Measurements from ENCODE around the gene MED15.
"Not testable (repeated sequence)": the region's sequence is repeated elsewhere in the genome, so short reads cannot be mapped to it uniquely, and the experiment has no call there.

MED15 gene, protein sequence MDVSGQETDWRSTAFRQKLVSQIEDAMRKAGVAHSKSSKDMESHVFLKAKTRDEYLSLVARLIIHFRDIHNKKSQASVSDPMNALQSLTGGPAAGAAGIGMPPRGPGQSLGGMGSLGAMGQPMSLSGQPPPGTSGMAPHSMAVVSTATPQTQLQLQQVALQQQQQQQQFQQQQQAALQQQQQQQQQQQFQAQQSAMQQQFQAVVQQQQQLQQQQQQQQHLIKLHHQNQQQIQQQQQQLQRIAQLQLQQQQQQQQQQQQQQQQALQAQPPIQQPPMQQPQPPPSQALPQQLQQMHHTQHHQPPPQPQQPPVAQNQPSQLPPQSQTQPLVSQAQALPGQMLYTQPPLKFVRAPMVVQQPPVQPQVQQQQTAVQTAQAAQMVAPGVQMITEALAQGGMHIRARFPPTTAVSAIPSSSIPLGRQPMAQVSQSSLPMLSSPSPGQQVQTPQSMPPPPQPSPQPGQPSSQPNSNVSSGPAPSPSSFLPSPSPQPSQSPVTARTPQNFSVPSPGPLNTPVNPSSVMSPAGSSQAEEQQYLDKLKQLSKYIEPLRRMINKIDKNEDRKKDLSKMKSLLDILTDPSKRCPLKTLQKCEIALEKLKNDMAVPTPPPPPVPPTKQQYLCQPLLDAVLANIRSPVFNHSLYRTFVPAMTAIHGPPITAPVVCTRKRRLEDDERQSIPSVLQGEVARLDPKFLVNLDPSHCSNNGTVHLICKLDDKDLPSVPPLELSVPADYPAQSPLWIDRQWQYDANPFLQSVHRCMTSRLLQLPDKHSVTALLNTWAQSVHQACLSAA

DNA sequence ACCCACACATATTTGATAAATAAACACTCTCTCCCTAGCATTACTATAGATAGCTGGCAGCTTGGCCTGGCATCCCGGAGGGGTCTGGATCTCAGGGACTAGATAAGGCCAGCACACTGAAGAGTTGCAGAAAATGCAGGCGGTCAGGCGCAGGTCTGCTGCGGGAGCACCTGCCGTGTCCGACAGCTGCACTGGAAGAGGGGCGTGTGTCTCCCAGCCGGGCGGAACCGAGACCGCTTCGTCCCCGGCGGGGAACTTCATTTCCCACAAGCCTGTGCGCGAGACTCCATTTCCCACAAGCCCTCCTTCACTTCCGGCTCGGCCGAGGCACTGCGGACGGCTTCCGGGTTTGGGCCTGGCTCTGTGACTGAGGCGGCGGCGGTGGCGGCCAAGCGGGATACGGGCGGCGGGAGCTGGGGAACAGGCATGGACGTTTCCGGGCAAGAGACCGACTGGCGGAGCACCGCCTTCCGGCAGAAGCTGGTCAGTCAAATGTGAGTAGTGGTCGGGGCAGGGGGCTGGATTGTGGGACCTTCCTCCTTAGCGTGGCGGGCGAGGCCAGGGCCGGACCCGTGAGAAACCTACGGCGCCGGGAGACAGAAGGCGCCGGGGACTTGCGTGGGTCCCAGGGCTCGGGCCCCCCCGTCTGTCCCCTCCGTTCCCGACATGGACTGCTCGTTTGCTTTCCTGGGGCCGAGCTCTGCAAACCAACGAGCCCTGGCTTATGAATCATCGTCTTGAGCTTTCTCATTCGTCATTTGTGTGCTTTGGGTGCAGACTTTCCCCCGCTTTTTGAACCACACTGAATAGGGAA, at the start of gene MED15:
TSS of gene MED15 (plus strand) at position 358 of the 814 bp plus-strand sequence. CDS start at position 427, 69 bp downstream.
- peak; percentile 81 to 97 (median 93) for DNase-seq
- intact Hi-C loops (cut with DNase I): no loop called here

DNA sequence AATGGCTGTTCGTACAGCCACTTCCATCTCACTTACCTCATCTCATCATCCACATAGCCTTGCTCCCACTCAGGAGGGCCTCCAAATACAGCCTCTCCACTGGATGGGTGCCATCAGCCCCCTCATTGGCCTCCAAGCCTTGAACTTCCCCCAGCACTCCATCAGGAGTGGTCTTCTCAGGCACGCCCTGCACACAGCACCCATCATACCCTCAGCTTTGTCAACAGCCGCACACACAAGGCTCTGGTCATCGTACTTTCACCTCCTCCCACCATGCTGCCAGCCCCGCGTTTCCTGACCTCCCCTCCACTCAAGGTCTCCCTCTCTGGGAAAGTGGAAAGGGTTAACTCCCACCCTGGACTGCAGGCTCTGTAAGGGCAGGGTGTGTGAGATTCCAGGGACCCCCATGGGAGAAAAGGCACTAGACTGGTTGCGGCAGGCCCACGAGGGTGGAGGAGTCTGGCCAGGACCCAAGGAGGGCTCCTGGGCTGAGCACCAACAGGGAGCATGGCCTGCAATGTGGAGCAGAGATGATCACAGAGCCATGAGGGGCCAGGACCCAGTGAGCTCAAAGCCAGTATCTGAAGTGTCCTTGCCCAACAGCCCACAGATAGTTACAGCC, 48.8 kb upstream of the MED15 start:
- intact Hi-C loops (cut with DNase I): no loop called here
- DNase-seq: no peak

DNA sequence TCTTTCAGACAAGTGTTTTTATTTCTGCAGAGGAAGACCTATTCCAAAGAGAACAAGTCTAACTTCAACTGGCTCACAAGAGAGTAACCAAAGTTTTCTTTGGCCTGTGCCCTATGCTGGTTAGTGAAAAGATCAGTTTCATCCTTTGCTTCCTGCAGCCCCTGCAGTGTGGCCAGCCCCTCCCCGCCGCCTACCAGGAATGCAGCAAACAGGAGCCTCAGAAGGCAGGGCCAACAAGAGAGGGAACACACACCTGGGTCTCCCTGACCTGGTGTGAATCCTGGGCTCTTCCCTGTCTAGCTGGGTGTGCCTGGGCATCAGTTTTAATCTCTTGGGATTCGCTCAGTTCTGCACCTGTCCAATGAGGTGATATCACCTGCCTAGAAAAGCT, 48.3 kb upstream of the MED15 start:
- DNase-seq: no peak
- intact Hi-C loops (cut with DNase I): no loop called here

DNA sequence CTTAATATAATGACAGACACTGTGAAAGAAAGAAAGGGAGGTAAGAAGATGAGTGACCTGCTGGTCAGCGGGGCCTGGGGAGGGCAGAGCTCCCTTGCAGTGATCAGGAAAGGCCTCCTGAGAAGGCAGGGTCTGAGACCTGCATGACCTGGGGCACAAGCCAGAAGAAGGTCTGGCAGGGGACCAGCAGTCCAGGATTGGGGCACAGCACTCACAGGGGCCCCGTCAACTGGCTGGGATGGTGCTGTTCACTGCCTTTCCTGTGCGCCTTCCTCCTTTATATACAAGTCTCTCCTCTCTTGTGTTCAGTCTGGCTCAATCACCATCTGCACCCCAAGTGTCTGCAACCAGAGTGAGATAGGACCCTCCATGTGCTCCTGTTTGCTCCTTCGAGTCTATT, 47.5 kb upstream of the MED15 start:
- intact Hi-C loops (cut with DNase I): no loop called here
- DNase-seq: no peak

DNA sequence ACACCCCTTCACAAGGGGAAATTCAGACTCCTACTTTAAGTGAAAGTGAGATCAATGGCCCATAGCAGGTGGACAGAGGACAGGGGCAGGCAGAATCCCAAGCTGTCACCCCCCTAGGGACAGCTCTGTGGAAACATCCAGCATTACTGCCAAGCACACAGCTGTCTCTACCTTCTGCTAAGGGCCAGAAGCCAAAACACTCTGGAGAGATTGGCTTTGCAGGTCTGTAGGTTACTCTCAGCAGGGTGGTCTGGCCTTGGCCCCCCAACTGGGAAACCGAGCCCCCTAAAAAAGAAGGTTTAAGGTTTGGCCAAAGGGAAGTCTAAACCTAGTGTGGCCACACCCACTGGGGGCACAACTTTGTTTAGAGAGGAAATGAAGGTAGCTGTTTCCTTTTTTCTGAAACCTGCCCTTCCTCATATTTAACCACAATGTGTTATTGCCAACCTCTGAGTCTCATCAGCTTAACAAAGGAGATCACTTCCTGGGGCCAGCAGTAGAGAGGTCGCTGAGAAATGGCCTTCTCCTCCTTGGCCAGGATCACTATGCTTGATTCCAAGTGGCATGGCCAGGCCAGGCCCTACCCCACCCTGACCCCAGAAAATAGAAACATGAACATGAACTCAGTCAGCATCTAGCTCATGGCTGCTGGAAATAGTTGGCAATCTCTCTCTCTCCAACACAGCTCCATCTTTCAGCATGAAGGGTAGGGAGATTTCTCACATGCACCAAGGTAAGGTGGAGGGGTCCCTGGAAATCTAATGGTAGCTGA, 43.9 kb upstream of the MED15 start:
- DNase-seq: no peak
- intact Hi-C loops (cut with DNase I): no loop called here

DNA sequence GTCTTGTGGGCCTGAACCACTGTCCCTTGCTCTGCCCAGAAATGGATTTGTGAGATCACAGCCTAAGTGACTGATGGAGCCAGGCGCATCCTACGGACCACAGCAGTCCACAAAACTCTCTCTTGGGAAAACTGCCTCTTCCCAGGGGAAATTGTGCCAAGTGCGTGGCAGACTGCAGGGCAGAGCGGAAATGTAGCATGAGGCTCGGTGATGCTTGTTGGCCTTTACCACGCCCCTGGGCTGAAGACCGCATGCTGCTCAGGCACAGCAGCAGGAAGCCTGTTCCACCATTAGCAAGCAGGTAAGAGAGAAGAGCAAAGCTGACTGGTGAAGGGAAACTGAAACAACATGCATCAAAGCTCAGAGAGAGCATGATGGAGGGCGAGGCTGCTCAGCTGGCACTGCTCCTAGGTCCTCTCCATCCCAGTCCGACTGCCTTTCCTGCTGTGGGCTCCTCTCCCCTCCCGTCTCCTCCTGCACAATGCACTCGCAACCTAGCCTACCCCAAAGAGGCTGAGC, 43.3 kb upstream of the MED15 start:
- intact Hi-C loops (cut with DNase I): no loop called here
- DNase-seq: no peak

DNA sequence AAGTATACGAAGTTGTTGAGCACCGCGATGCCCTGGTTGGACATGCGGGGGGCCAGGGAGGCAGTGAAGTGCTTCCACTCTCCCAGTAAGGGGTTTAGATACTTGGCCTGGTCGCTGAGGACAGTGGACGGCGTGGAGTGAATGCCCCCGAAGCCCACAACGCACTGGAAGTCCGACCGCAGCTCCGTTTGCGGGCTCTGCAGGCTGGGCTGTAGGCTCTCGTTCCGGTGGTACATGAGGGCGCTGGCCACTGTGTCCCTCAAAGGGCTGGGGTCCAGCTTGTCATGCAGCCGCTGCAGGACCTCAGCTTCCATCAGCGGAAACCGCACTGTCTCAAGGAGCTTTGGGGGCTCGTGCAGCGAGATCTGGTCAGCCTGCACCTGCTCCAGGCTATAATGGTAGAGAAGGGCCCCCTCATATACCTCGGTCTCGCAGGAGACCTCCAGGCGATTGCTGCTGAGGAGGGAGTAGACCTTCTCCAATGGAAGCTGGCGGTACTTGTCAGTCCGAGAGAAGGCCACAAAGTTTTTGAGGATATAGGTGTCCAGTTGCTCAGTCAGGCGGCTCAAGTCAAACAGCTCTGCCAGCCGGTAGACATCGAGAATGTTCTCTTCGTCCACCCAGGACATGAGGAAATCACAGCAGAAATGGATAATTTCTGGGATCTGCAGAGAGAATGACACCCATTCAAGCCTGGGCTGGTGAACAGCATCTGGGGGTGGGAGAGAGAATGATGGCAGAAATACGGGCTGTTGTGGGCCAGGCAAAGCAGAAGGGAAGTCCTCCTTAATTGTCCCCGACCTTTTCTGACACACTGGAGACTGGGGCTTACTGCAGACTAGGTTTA, 42.3 kb upstream of the MED15 start:
- intact Hi-C loops (cut with DNase I): no loop called here
- no peak for DNase-seq

DNA sequence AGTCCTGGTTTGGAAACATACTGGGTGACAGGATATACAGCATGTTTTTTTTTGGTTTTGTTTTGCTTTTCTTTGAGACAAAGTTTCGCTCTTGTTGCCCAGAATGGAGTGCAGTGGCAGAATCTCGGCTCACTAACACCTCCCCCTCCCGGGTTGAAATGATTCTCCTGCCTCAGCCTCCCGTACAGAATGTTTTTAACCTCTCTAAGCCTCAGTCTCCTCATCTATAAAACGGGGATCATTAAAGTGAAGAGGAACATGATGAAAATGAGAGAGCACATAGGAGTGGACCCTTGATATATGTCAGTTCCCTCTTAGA, 41.7 kb upstream of the MED15 start:
- intact Hi-C loops (cut with DNase I): no loop called here
- DNase-seq: no peak

DNA sequence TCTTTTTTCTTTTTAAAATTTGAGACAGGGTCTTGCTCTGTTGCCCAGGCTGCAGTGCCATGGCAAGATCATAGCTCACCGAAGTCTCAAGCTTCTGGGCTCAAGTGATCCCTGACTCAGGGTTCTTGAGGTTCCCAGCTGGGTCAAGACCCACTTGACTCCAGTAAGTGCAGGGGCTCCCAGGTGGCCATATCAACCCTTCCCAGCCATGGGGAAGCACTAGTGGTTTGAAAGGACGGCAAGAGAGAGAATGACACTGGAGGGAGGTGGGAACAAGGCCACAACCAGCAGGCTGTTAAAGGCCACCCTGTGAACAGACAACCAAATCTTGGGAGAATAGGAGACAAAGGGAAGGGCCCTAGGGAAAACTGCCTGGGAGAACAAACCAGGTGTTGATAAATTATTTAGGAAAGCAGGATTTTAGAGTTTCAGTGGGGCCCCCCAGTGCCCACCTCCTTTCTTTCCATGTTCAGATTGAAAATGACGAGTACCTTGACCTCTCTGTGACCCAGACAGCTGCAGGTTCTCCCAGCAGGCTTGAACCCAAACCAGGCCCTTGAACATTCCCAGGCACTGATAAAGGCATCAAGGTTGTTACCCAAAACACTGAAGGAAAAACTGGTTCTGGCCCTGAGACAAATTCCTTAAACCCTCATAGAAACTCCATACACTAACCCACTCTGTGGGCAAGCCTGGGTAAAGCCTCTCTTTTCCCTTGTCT, 40.6 kb upstream of the MED15 start:
- intact Hi-C loops (cut with DNase I): no loop called here
- DNase-seq: no peak

DNA sequence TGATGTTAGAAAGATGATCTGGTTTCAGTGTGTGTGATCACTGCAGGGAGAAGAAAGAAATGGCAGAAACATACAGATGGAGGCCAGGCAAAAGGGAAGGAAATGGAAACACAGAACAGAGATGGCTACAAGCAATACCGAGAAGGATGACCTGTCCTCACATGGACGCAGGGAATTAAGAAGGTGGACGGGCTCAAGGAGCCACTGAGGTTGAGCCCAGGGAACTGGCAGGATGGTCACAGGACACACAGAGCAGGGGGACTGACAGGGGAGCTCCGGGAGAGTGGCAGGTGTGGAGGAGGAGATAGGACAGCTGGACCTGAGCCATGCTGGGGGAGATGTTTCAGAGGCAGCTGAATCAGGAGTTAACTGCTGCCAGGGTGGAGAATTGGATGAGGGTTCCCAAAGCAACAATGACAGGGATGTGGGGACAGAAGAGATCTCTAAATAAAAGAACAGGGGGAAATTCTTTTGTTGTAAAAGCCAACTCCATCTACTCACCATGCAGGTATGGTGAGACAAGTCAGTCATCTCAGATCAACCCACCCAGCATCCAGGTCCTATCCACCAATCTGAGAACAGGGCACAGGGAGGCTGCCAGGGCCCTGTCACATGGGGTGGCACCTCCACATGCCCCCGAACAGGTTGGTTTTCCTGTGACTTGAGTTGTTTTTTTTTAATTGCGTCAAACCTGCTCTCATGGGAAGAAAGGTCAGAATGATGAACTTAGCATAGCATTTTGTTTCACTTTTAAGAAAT, 38.1 kb upstream of the MED15 start:
- intact Hi-C loops (cut with DNase I): no loop called here
- peak in 4 of 42 donors; percentile 20 to 47 (median 31) for DNase-seq

DNA sequence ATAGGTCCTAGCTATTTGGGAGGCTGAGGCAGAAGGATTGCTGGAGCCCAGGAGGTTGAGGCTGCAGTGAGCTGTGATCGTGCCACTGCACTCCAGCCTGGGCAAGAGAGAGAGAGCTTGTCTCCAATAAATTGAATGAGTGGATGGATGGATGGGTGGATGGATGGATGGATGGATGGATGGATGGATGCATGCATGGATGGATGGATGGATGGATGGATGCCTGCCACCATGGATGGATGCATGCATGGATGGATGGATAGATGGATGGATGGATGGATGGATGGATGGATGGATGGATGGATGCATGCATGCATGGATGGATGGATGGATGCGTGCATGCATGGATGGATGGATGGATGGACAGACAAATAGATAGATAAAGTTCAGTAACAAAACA, 36.9 kb upstream of the MED15 start:
- DNase-seq; intact Hi-C loops (cut with DNase I): not testable (repeated sequence)

DNA sequence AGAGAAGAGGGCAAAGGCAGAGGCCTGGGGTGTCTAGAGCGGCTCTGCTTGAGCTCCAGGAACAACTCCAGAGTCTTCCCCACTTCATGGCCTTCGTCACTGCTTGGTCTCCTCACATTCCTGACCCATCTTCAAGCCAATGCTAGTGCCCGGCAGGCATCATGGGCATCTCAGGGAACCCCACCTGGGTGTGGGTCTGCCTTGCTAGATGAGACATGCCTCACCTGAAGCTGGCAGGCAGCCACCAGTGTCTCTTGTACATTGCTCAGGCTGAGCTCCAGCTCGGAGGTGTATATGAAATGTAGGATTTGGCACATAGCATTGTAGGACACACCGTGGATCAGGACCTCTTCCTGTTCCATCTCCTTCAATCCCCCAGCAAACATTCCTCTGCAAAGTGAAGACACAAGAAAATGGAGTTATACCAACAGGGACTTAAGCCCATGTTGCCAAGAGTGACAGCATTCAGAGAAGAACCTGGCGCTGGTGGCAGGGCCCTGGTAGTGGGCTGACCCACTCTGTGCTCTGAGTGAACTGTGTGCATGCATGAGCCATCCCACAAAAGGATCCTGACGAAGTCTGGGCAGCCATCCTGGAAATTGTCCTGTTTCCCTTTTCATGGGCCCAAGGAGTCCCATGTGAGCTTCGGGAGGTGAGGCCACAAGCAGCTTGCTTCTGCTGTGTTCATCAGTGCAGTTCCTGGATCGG, 36.1 kb upstream of the MED15 start:
- intact Hi-C loops (cut with DNase I): no loop called here
- no peak for DNase-seq

DNA sequence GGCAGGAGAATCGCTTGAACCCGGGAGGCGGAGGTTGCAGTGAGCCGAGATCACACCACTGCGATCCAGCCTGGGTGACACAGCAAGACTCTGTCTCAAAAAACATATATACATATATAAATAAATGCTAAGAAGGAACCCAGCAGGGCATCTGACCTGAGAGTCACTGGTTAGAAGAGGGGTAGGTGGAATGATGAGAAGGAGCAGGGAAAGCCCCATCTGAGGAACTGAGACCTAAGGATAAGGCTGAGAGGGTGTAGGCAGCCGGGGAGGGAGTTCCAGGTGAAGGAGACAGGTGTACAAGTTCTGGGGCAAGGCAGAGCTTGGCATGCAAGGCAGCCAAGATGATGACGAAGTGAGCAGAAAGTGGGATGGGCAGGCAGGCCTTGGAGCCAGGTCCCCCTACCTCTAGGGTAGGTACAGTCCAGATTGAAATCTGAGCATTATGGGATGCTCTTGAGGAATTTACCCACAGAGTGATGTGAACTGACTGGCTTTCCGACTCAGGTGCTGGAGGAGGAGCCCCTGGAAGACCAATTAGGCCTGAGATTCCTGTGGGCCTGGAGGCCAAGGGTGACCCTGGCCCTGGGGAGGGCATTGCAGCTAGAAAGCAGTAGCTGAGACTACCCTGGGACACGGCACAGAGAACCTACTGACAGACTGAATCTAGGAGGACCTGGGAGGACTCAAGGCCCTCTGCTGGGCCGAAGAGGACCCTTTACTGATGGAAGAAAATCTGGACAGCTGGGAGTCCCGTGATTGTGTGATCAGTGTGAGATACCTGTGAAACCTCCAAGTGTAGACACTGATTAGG, 34.6 kb upstream of the MED15 start:
- intact Hi-C loops (cut with DNase I): no loop called here
- DNase-seq: no peak

DNA sequence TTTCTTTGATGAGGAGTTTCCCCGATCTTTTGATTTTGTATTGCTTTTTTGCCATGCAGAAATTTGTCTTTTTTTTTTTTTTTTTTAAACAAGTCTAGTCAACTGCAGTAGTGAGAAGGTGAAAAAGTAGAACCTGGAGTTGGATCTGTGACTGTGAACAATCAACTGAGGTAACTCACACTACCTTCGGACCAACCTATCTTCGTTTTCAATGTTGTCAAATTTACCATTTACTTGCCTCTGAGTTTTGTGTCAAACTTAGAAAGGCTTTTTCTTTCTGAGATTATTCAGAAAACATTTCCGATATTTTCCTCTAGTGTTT, 32.3 kb upstream of the MED15 start:
- intact Hi-C loops (cut with DNase I): no loop called here
- no peak for DNase-seq

DNA sequence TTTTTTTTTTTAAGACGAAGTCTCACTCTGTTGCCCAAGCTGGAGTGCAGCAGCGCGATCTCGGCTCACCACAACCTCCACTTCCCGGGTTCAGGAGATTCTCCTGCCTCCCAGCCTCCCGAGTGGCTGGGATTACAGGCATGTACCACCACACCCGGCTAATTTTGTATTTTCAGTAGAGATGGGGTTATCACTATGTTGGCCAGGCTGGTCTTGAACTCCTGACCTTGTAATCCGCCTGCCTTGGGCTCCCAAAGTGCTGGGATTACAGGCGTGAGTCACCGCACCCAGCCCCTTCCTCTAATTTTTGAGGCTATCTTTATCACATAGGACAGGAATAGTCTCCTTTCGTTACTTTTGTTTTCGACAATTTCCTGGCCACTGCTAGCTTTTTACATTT, 31.8 kb upstream of the MED15 start:
- DNase-seq; intact Hi-C loops (cut with DNase I): not testable (repeated sequence)
